Activated CD4-positive, CD25-positive, alpha-beta regulatory T cell treated with anti-CD3 and anti-CD28 coated beads, Interleukin-2, amount 50 U/mL, for 16 hours (primary cell): ENCODE results near the gene CHRD.
"Not testable (repeated sequence)": the region's sequence is repeated elsewhere in the genome, so short reads cannot be mapped to it uniquely, and the experiment has no call there.

Experiments
- DNase-seq: peaks from one replicate; pipeline ENCODE4 v3.0.0-alpha.2; 2020; ENCODE audit warnings: low read depth, low spot score

Gene CHRD

GRCh38 chr3:184379358-184380184 lies at the start of gene CHRD:
TSS of gene CHRD (plus strand) at chr3:184380054. CDS start at chr3:184380319, 265 bp downstream.
- DNase-seq: no peak

- no peak for DNase-seq
Measured at GRCh38 chr3:184332370-184333090, 47.3 kb upstream of the CHRD start.

- no peak for DNase-seq
Measured at GRCh38 chr3:184333190-184333589, 46.7 kb upstream of the CHRD start.

GRCh38 chr3:184333700-184334099 lies 46.2 kb upstream of the CHRD start:
- no peak for DNase-seq

- no peak for DNase-seq
Measured at GRCh38 chr3:184334470-184335158, 45.2 kb upstream of the CHRD start.

GRCh38 chr3:184335291-184335660 lies 44.6 kb upstream of the CHRD start:
- DNase-seq: no peak

GRCh38 chr3:184335661-184336546 lies 44.0 kb upstream of the CHRD start:
- peak; percentile 66 for DNase-seq

GRCh38 chr3:184336547-184337398 lies 43.1 kb upstream of the CHRD start:
- DNase-seq: no peak

- DNase-seq: no peak
Measured at GRCh38 chr3:184337399-184337714, 42.5 kb upstream of the CHRD start, which contains the start of gene FAM131A. TSS of gene FAM131A (plus strand) at chr3:184337600. CDS start at chr3:184337631, 31 bp downstream.

- no peak for DNase-seq
Measured at GRCh38 chr3:184337981-184338380, 41.9 kb upstream of the CHRD start.

GRCh38 chr3:184338511-184338945 lies 41.3 kb upstream of the CHRD start:
- DNase-seq: no peak

GRCh38 chr3:184339001-184339400 lies 40.9 kb upstream of the CHRD start:
- DNase-seq: no peak

- not testable (repeated sequence) for DNase-seq
Measured at GRCh38 chr3:184339451-184340135, 40.3 kb upstream of the CHRD start.

- no peak for DNase-seq
Measured at GRCh38 chr3:184341925-184342324, 37.9 kb upstream of the CHRD start.

GRCh38 chr3:184343200-184343876 lies 36.5 kb upstream of the CHRD start:
- DNase-seq: no peak

- DNase-seq: no peak
Measured at GRCh38 chr3:184344579-184345316, 35.1 kb upstream of the CHRD start.

GRCh38 chr3:184345317-184346144 lies 34.3 kb upstream of the CHRD start:
- no peak for DNase-seq
